ENCODE results near the gene TGM4. TPM values are rescaled to one million over a fixed set of nuclear protein-coding genes. Genes with fewer than 3 reads are reported as not detected.

Gene TGM4
- total and polyA plus RNA-seq, 12 donors, result not detected

DNA sequence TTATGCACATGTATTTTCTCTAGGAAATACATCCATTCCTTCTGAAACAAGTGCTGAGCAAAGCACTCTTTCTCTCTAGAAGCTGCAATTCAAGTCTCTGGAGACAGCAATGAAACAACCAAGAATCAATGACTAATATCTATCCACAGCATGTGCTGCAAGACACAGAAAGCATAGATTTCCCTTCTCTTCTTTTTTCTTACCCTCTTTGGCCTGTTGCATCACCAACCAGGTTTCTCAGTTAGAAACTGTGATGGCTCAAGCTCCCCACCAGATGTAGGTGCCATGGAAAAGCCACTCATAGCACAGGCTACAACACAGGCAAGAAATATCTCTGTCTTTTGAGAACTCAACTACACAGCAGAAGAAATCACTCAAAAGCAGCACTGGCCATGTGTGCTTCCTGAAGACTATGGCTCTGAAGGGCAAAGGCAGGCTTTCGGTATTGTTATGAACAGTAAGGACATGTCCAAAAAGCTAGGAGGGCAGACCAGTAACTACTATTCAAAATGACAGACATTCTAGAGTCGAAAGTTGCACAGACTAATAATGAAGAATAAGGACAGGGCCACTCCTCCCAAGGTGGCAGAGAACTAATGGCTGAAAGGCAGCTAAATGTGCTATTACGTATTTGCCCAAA, 86.1 kb downstream of the TGM4 start:
- intact Hi-C loops (cut with DNase I), result no loop called here

DNA sequence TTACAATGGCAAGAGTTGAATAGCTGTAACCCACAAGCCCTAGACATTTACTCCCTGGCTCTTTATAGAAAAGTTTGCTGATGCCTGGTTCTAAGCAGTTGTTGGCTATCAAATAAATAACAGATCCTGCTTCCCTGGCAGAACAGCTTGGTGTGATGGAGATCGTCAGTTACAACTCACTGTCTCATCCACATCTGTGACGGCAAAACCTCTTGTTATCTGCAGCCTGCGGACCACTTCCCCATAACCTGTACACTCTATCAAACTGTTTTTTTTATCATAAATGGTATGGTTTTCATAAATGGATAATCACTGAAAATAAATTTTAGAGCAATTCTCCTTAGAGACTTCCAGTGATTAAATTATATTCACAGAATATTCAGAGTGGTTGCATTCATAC, 87.5 kb downstream of the TGM4 start:
- Histone ChIP-seq H3K36me3 (peaks cover 0 to 28% (median 9%) of the 10 kb centered on the region in 9 donors), H3K9me3 (no peaks in the 10 kb centered on the region), H3K4me3 (no peak overlapping the region), H3K27ac (no peak overlapping the region), H3K27me3 (no peaks in the 10 kb centered on the region), H3K4me1 (peaks cover 0 to 50% (median 30%) of the 10 kb centered on the region in 9 donors)
- ATAC-seq, result no peak
- 71% methylated on average over 3 of the region's 3 CpGs for WGBS, 2 donors
- DNase-seq, result no peak
- intact Hi-C loops (cut with DNase I), result no loop called here
- TF ChIP-seq CTCF (IDR thresholded peaks at IDR 0.05), result no peak

More for the DNA sequence above, 86.1 kb downstream of the TGM4 start:
- Histone ChIP-seq H3K4me1 (peaks cover 0 to 51% (median 30%) of the 10 kb centered on the region in 9 donors), H3K9me3 (no peaks in the 10 kb centered on the region), H3K36me3 (peaks cover 0 to 39% (median 9%) of the 10 kb centered on the region in 9 donors), H3K27me3 (no peaks in the 10 kb centered on the region), H3K27ac (no peak overlapping the region), H3K4me3 (no peak overlapping the region)
- DNase-seq (no peak), ATAC-seq (no peak)
- 96 to 97% methylated on average over 3 of the region's 3 CpGs for WGBS, 2 donors
- TF ChIP-seq CTCF (IDR thresholded peaks at IDR 0.05), result no peak

DNA sequence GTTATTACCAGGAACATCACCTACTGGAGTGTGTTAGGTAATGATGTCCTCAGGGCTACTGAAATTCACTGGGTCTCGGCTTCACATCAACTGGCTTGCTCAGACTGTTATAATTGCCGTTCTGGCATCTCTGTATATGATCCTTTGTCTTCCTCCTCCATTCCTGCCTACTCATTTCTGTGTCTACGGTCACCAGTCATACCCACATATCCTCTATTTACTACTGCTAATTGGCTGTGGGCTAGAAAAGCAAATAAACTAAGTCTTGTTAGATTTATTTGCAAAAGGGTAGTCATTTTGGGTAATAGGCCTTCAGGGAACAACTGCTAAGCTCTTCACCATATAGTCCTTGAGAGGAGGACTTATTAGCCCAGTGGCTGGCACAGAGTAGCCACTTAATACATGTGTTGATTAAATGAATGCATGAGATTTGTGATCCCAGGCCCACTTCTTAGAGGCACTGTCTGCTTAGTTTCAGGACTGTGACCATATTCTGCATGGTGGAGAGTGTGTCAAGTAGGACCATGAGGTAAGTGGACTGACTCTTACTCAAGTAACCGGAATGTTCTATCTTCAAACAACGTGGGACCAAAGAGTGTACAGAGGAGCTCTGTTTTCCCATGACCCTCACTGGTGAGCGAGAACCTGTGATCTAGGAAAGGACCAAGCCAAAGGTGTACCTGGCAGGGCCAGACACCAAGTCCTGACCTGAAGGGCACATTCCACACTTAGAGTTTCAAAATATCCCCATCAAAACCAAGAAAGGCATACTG, 88.4 kb downstream of the TGM4 start:
- peak overlapping the region in 1 of 10 donors; percentile 3 for H3K27ac ChIP-seq
- H3K4me3 ChIP-seq, result no peak overlapping the region
- peaks cover 0 to 59% (median 30%) of the 10 kb centered on the region in 9 donors for H3K4me1 ChIP-seq
- DNase-seq (no peak), ATAC-seq (no peak)
- peaks cover 0 to 18% (median 4%) of the 10 kb centered on the region in 9 donors for H3K36me3 ChIP-seq
- TF ChIP-seq CTCF (IDR thresholded peaks at IDR 0.05), result no peak
- no peaks in the 10 kb centered on the region for H3K27me3 ChIP-seq
- intact Hi-C loops (cut with DNase I), result no loop called here
- H3K9me3 ChIP-seq, result no peaks in the 10 kb centered on the region
- WGBS, 2 donors, result 93% methylated on average over 6 of the region's 6 CpGs

DNA sequence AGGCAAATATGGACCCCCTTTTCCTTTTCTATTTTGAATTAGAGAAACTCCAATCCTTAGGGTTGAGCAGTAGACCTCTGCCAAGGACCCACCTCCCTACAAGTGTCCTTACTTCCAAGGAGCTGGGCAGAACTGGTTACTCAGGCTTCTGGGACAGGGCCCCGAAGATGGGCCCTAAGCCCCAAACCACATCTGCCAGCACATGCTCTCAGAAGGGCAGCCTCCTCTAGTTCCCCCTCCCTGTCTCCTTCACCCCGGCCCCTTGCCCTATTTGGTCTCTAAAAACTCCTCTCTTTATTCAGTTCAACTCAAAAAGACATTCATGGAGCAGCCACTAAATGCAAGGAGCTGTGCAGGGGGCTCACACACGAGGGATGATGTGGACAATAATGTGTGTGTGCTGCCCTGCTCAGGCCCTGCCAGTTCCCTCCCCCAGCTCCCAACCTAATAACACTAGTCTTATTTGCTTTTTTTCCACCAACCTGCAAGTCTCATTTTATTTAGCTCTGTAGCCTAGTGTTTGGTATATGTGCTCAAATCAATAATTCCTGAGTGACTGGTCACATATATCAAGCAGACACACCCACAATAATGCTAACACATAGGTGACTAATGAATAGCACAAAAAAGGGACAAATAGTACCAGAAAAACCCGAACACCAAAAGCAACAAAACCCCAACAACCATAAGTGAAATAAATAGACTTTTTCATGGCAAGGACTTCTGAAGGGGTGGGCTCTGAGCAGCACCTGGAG, 89.3 kb downstream of the TGM4 start:
- ATAC-seq (no peak), DNase-seq (no peak)
- Histone ChIP-seq H3K4me1 (peaks cover 0 to 68% (median 40%) of the 10 kb centered on the region in 9 donors), H3K27me3 (no peaks in the 10 kb centered on the region), H3K27ac (no peak overlapping the region), H3K4me3 (no peak overlapping the region), H3K9me3 (no peaks in the 10 kb centered on the region), H3K36me3 (peaks cover 0 to 9% (median 0%) of the 10 kb centered on the region in 9 donors)
- intact Hi-C loops (cut with DNase I), result no loop called here
- TF ChIP-seq CTCF (IDR thresholded peaks at IDR 0.05), result no peak
- 91 to 92% methylated on average over 4 of the region's 4 CpGs for WGBS, 2 donors
